ACC112 (cell line): Measurements from ENCODE around the gene RAB35.
A peak's percentile ranks its signal among the peaks of the same experiment; 100 is the strongest.

Source experiments
- H2AFZ ChIP-seq: fragments of 200-600 bp; sonication (generic); one replicate; pipeline ENCODE4 v1.6.0; 2017; ENCODE audit warnings: antibody characterized with exemption, low read length; ENCODE audit not compliant: unreplicated experiment
- H3K27ac ChIP-seq: fragments of 200-600 bp; sonication (generic); 2 replicates; pipeline ENCODE4 v1.5.1; 2014; ENCODE audit warnings: low read depth, mild to moderate bottlenecking, antibody characterized with exemption, low read length, moderate library complexity
- H3K27me3 ChIP-seq: fragments of 200-600 bp; sonication (generic); 2 replicates; pipeline ENCODE4 v1.6.1; 2014; ENCODE audit warnings: mild to moderate bottlenecking, antibody characterized with exemption, low read length, moderate library complexity, mixed read lengths; ENCODE audit not compliant: insufficient read depth
- H3K36me3 ChIP-seq: fragments of 200-600 bp; sonication (generic); 2 replicates; pipeline ENCODE4 v1.6.1; 2016; ENCODE audit warnings: mild to moderate bottlenecking, antibody characterized with exemption, low read length, moderate library complexity, mixed read lengths; ENCODE audit not compliant: insufficient read depth
- H3K4me1 ChIP-seq: fragments of 200-600 bp; sonication (generic); one replicate; pipeline ENCODE4 v1.6.1; 2016; ENCODE audit warnings: low read length, mixed read lengths; ENCODE audit not compliant: insufficient read depth, unreplicated experiment, control insufficient read depth
- H3K4me3 ChIP-seq: fragments of 200-600 bp; sonication (generic); 2 replicates; pipeline ENCODE4 v1.5.1; 2014; ENCODE audit warnings: mild to moderate bottlenecking, low read depth, low read length
- H3K79me2 ChIP-seq: fragments of 200-600 bp; sonication (generic); one replicate; pipeline ENCODE4 v1.6.0; 2016; ENCODE audit warnings: low read length; ENCODE audit not compliant: control insufficient read depth, unreplicated experiment, insufficient read depth

Gene RAB35

GRCh38 chr12:120134307-120134980, 17.9 kb upstream of the RAB35 start:
- H3K4me3 ChIP-seq, result no peak overlapping the region
- no peak overlapping the region for H3K27ac ChIP-seq
- H3K79me2 ChIP-seq, result no peaks in the 10 kb centered on the region
- no peaks in the 10 kb centered on the region for H3K4me1 ChIP-seq
- H3K27me3 ChIP-seq, result no peaks in the 10 kb centered on the region
- no peak overlapping the region for H2AFZ ChIP-seq
- H3K36me3 ChIP-seq, result peaks cover 57% of the 10 kb centered on the region; the same call in 1 of the 2 replicates

- no peak overlapping the region for H2AFZ ChIP-seq
- no peak overlapping the region for H3K27ac ChIP-seq
- H3K4me1 ChIP-seq, result no peaks in the 10 kb centered on the region
- no peaks in the 10 kb centered on the region for H3K27me3 ChIP-seq
- H3K4me3 ChIP-seq, result no peak overlapping the region
- peaks cover 60% of the 10 kb centered on the region; the same call in 1 of the 2 replicates for H3K36me3 ChIP-seq
- no peaks in the 10 kb centered on the region for H3K79me2 ChIP-seq
These were observed 16.4 kb upstream of the RAB35 start for GRCh38 chr12:120132863-120133385.

DNA sequence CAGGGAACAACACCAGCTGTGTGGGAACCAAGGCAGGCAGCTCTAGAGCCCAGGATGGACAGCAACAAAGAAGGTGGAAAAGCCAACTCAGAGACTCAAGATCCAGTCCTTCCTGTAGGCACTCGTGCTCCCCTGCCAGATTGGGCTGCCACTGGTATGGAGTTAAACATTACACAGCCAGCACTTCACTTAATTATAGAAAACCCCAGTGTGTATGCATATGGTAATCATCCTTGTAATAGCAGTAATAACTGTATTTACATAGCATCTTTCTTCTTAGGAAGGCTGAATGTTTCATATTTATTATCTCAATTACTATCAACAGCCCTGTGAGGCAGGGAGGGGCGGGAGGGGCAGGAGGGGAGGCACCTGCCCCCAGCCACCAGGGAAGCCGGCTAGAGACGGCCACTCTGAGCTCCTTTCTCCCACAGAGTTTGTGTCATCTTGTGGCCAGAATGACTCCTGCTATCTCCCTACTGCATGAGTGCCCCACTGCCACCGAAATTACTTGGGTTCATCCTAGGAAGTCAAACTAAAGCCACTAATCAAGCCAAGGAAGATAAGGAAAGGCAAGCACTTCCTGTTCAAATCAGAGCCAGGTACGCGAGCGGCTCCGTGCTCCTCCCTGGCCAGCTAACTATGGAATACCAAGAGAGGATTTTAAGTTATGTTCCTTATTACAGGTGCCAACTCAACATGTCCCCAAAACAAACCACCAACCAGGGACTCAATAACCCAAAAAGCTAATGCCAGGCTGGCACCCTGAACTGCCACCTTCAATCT, 15.7 kb upstream of the RAB35 start:
- no peak overlapping the region for H3K27ac ChIP-seq
- H3K27me3 ChIP-seq, result no peaks in the 10 kb centered on the region
- peaks cover 65% of the 10 kb centered on the region; the same call in 1 of the 2 replicates for H3K36me3 ChIP-seq
- no peaks in the 10 kb centered on the region for H3K79me2 ChIP-seq
- no peak overlapping the region for H2AFZ ChIP-seq
- H3K4me1 ChIP-seq, result peaks cover 2% of the 10 kb centered on the region
- no peak overlapping the region for H3K4me3 ChIP-seq

- no peak overlapping the region for H2AFZ ChIP-seq
- H3K27ac ChIP-seq, result no peak overlapping the region
- no peak overlapping the region for H3K4me3 ChIP-seq
- H3K27me3 ChIP-seq, result no peaks in the 10 kb centered on the region
- H3K79me2 ChIP-seq, result no peaks in the 10 kb centered on the region
- peaks cover 14% of the 10 kb centered on the region for H3K4me1 ChIP-seq
- H3K36me3 ChIP-seq, result peaks cover 56% of the 10 kb centered on the region; the same call in 1 of the 2 replicates
These were observed 14.6 kb upstream of the RAB35 start for GRCh38 chr12:120131116-120131515.

- Histone ChIP-seq H2AFZ (no peak overlapping the region), H3K4me1 (peaks cover 23% of the 10 kb centered on the region), H3K27ac (no peak overlapping the region), H3K79me2 (no peaks in the 10 kb centered on the region), H3K27me3 (no peaks in the 10 kb centered on the region), H3K4me3 (no peak overlapping the region), H3K36me3 (peaks cover 54% of the 10 kb centered on the region; the same call in 1 of the 2 replicates)
These were observed 13.5 kb upstream of the RAB35 start for GRCh38 chr12:120130011-120130410.

DNA sequence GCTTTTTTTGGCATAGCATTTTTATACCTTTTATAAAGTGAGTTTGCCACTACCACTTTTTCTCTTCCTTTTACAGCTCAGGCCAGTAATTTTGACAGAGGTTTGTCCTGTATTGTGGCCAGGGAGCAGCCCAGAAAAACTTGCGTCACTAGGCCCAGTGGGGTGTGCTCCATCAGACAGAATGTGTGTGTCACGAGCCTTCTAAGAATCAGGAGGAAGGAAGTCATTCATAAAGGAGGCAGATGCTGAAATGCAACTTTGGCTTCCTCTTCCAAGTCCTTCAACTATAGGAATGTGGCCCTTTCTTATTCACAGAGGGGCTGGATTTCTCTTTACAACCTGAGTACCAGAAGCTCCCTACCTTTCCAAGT, 10.1 kb upstream of the RAB35 start:
- Histone ChIP-seq H3K36me3 (peaks cover 23% of the 10 kb centered on the region; the same call in 1 of the 2 replicates), H3K27me3 (no peaks in the 10 kb centered on the region), H3K4me3 (no peak overlapping the region), H3K27ac (peak overlapping the region; percentile 68), H2AFZ (no peak overlapping the region), H3K4me1 (peaks cover 23% of the 10 kb centered on the region), H3K79me2 (no peaks in the 10 kb centered on the region)

DNA sequence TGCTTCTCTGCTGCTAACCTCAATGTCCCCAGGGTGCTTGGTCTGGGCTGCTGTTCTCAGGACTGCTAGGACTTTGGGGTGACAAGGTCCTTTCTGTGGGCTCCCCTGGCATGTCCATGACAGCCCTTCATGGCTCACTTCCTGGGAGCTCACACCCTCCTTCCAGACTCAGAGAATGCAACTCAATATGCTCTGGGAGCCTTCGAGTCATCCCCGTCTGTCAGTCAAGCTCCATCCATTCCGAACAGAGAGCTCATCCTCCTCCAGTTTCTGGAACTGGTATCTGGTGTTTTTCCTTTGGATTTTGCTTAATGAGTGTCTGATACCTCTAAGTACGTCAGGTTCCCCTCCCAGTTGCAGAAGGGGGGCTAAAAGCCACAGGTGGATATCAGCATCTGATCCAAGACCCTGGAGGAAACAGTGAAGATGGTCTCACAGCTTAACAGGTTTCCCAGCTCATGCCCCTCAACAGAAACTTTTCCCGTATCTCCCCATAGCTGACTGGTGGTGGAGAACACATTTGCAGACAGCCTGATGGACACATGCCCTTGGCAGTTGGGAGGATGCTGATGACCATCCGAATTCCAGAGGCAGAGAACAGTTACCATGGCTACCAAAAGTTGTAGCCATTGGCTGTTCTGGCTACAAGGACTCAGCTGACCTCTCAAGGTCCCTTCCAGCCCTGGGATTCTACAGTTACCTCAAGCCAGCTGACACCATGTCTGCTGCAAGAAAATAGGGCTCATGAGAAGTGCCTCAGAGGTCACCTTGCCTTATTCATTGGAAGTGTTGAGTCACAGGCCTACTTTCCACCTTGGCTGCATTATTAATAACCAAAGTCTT, 9.5 kb upstream of the RAB35 start:
- Histone ChIP-seq H3K4me1 (peaks cover 23% of the 10 kb centered on the region), H2AFZ (no peak overlapping the region), H3K27me3 (no peaks in the 10 kb centered on the region), H3K27ac (peak overlapping the region; percentile 68), H3K36me3 (peaks cover 17% of the 10 kb centered on the region; the same call in 1 of the 2 replicates), H3K79me2 (no peaks in the 10 kb centered on the region), H3K4me3 (no peak overlapping the region)

DNA sequence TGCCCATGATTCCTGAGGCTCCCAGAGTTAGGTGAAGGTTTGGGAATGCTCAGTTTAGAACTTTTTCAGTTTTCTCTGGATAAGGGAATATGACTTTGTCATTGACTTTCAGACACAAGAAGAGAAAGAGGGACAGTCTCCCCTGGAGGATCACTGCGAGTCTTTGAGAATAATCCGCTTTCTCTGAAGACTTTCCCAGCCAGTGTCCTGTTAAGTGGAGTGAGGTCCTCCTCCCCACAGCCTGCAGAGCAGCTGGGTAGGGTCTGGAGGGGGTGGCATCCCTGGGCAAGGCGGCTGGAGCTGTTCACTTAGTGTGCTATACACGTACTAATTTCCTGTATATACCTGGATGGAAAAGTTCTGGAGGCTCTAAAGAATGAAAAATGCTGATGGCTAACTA, 8.5 kb upstream of the RAB35 start:
- Histone ChIP-seq H2AFZ (no peak overlapping the region), H3K36me3 (peaks cover 13% of the 10 kb centered on the region; the same call in 1 of the 2 replicates), H3K79me2 (no peaks in the 10 kb centered on the region), H3K27me3 (no peaks in the 10 kb centered on the region), H3K4me1 (peaks cover 24% of the 10 kb centered on the region), H3K27ac (peak overlapping the region; percentile 68; the same call in 1 of the 2 replicates), H3K4me3 (no peak overlapping the region)

DNA sequence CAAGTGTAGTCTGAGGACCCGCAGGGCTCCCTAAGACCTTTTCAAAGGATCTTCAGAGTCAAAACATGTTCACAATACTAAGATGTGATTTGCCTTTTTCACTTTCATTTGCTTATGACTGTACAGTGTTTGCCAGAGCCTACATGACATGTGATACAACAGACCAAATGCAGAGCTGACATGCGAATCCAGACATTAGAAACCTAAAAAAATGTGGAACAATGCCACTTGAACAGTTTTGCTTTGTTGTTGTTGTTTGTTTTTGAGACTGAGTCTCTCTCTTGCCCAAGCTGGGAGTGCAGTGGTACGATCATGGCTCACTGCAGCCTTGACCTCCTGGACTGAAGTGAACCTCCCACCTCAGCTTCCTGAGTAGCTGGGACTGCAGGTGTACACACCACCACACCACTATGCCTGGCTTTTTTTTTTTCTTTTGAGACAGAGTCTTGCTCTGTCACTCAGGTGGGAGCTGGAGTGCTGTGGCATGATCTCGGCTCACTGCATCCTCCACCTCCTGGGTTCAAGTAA, 5.3 kb upstream of the RAB35 start:
- Histone ChIP-seq H3K4me1 (peaks cover 34% of the 10 kb centered on the region), H3K27me3 (no peaks in the 10 kb centered on the region), H3K4me3 (no peak overlapping the region), H2AFZ (no peak overlapping the region), H3K36me3 (no peaks in the 10 kb centered on the region), H3K27ac (no peak overlapping the region), H3K79me2 (peaks cover 19% of the 10 kb centered on the region)

DNA sequence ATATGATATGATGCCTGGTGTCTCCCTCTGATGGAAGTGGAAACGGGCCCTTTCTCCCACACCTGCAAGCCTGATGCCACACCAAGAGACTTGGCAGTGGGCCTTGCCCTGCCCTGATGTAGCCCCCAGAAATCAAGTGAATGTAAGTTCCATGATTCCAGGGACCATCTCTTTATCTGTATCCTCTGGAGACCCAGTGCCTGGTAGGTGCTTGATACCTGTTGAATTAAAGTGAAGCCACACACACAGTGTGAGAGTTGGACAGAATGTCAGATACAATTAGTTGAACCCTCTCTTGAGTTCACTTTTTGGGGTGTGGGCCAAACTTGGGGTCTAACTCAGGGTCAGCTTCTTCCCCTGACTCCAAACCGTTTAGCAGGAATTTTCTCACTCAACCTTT, 4.8 kb upstream of the RAB35 start:
- H3K4me1 ChIP-seq, result peaks cover 29% of the 10 kb centered on the region
- H3K36me3 ChIP-seq, result no peaks in the 10 kb centered on the region
- H3K4me3 ChIP-seq, result no peak overlapping the region
- no peak overlapping the region for H3K27ac ChIP-seq
- H3K79me2 ChIP-seq, result peaks cover 19% of the 10 kb centered on the region
- no peak overlapping the region for H2AFZ ChIP-seq
- no peaks in the 10 kb centered on the region for H3K27me3 ChIP-seq
